DND-41 (cell line): Measurements from ENCODE around the gene HGFAC.

ENCODE experiments used
- CTCF ChIP-seq: IDR thresholded peaks from 2 replicates; pipeline ENCODE4 v1.5.1; 2012; ENCODE audit warnings: borderline replicate concordance, low read length, moderate library complexity, mild to moderate bottlenecking; ENCODE audit not compliant: poor library complexity, severe bottlenecking; ENCODE audit errors: extremely low read depth
- EZH2 ChIP-seq: IDR thresholded peaks from 3 replicates; pipeline ENCODE4 v1.6.1; 2012; ENCODE audit warnings: borderline replicate concordance, low read depth, mild to moderate bottlenecking, moderate library complexity, low read length, inconsistent platforms; ENCODE audit not compliant: severe bottlenecking

GRCh38 chr4:3413217-3413671 is 28.5 kb upstream of the HGFAC start:
- TF ChIP-seq CTCF (no peak), EZH2 (no peak)
